ENCODE results near the gene KIAA1755.

Gene KIAA1755

GRCh38 chr20:38227420-38228360 lies 32.8 kb downstream of the KIAA1755 start:
- Histone ChIP-seq H3K9me3 (ENCODE audit: insufficient read depth, low read length) (no peaks in the 10 kb centered on the region), H3K36me3 (replicated peaks; ENCODE audit: low read depth, low read length) (no peaks in the 10 kb centered on the region), H3K4me2 (ENCODE audit: low read length) (no peak overlapping the region), H3K9ac (ENCODE audit: low read length) (no peak overlapping the region), H3K4me1 (ENCODE audit: low read length) (no peaks in the 10 kb centered on the region), H3K4me3 (ENCODE audit: low read length) (no peak overlapping the region), H2AFZ (ENCODE audit: low read depth, low read length) (no peak overlapping the region), H3K27ac (ENCODE audit: low read length) (no peak overlapping the region), H4K20me1 (ENCODE audit: insufficient read depth, low read length) (no peaks in the 10 kb centered on the region), H3K79me2 (ENCODE audit: low read length) (no peaks in the 10 kb centered on the region), H3K27me3 (ENCODE audit: low read depth, low read length) (peaks cover 11% of the 10 kb centered on the region; the same call in 1 of the 2 replicates)
- no peak for TF ChIP-seq EZH2phosphoT487 (IDR thresholded peaks at IDR 0.05; ENCODE audit: low read depth)
- TF ChIP-seq CTCF (IDR thresholded peaks at IDR 0.05; ENCODE audit: low read depth, low read length) = no peak

GRCh38 chr20:38226553-38226952 lies 34.0 kb downstream of the KIAA1755 start:
- peaks cover 7% of the 10 kb centered on the region; the same call in 1 of the 2 replicates for H3K27me3 ChIP-seq (ENCODE audit: low read depth, low read length)
- H3K36me3 ChIP-seq (replicated peaks; ENCODE audit: low read depth, low read length) = no peaks in the 10 kb centered on the region
- H3K4me1 ChIP-seq (ENCODE audit: low read length) = no peaks in the 10 kb centered on the region
- H3K9ac ChIP-seq (ENCODE audit: low read length) = no peak overlapping the region
- H4K20me1 ChIP-seq (ENCODE audit: insufficient read depth, low read length) = no peaks in the 10 kb centered on the region
- no peaks in the 10 kb centered on the region for H3K9me3 ChIP-seq (ENCODE audit: insufficient read depth, low read length)
- no peaks in the 10 kb centered on the region for H3K79me2 ChIP-seq (ENCODE audit: low read length)
- TF ChIP-seq CTCF (IDR thresholded peaks at IDR 0.05; ENCODE audit: low read depth, low read length) (no peak), EZH2phosphoT487 (IDR thresholded peaks at IDR 0.05; ENCODE audit: low read depth) (no peak)
- no peak overlapping the region for H3K4me3 ChIP-seq (ENCODE audit: low read length)
- no peak overlapping the region for H3K27ac ChIP-seq (ENCODE audit: low read length)
- no peak overlapping the region for H2AFZ ChIP-seq (ENCODE audit: low read depth, low read length)
- H3K4me2 ChIP-seq (ENCODE audit: low read length) = no peak overlapping the region

GRCh38 chr20:38225900-38226263 lies 34.7 kb downstream of the KIAA1755 start:
- TF ChIP-seq EZH2phosphoT487 (IDR thresholded peaks at IDR 0.05; ENCODE audit: low read depth) (no peak), CTCF (IDR thresholded peaks at IDR 0.05; ENCODE audit: low read depth, low read length) (no peak)
- H3K27ac ChIP-seq (ENCODE audit: low read length) = no peak overlapping the region
- no peaks in the 10 kb centered on the region for H3K36me3 ChIP-seq (replicated peaks; ENCODE audit: low read depth, low read length)
- no peak overlapping the region for H3K9ac ChIP-seq (ENCODE audit: low read length)
- H3K4me3 ChIP-seq (ENCODE audit: low read length) = no peak overlapping the region
- no peaks in the 10 kb centered on the region for H3K79me2 ChIP-seq (ENCODE audit: low read length)
- H3K4me1 ChIP-seq (ENCODE audit: low read length) = peaks cover 2% of the 10 kb centered on the region
- peaks cover under 1% of the 10 kb centered on the region; the same call in 1 of the 2 replicates for H3K27me3 ChIP-seq (ENCODE audit: low read depth, low read length)
- H3K4me2 ChIP-seq (ENCODE audit: low read length) = no peak overlapping the region
- H3K9me3 ChIP-seq (ENCODE audit: insufficient read depth, low read length) = no peaks in the 10 kb centered on the region
- H4K20me1 ChIP-seq (ENCODE audit: insufficient read depth, low read length) = no peaks in the 10 kb centered on the region
- no peak overlapping the region for H2AFZ ChIP-seq (ENCODE audit: low read depth, low read length)

GRCh38 chr20:38225240-38225899 lies 35.2 kb downstream of the KIAA1755 start:
- no peak overlapping the region for H3K27ac ChIP-seq (ENCODE audit: low read length)
- H3K4me2 ChIP-seq (ENCODE audit: low read length) = no peak overlapping the region
- H3K4me1 ChIP-seq (ENCODE audit: low read length) = peaks cover 6% of the 10 kb centered on the region
- H3K36me3 ChIP-seq (replicated peaks; ENCODE audit: low read depth, low read length) = no peaks in the 10 kb centered on the region
- no peak overlapping the region for H3K9ac ChIP-seq (ENCODE audit: low read length)
- H4K20me1 ChIP-seq (ENCODE audit: insufficient read depth, low read length) = no peaks in the 10 kb centered on the region
- H2AFZ ChIP-seq (ENCODE audit: low read depth, low read length) = no peak overlapping the region
- no peaks in the 10 kb centered on the region for H3K79me2 ChIP-seq (ENCODE audit: low read length)
- H3K27me3 ChIP-seq (ENCODE audit: low read depth, low read length) = no peaks in the 10 kb centered on the region
- TF ChIP-seq CTCF (IDR thresholded peaks at IDR 0.05; ENCODE audit: low read depth, low read length) (no peak), EZH2phosphoT487 (IDR thresholded peaks at IDR 0.05; ENCODE audit: low read depth) (no peak)
- H3K4me3 ChIP-seq (ENCODE audit: low read length) = no peak overlapping the region
- H3K9me3 ChIP-seq (ENCODE audit: insufficient read depth, low read length) = no peaks in the 10 kb centered on the region
